ENCODE measurements around the gene MYBBP1A.

The MYBBP1A gene

DNA sequence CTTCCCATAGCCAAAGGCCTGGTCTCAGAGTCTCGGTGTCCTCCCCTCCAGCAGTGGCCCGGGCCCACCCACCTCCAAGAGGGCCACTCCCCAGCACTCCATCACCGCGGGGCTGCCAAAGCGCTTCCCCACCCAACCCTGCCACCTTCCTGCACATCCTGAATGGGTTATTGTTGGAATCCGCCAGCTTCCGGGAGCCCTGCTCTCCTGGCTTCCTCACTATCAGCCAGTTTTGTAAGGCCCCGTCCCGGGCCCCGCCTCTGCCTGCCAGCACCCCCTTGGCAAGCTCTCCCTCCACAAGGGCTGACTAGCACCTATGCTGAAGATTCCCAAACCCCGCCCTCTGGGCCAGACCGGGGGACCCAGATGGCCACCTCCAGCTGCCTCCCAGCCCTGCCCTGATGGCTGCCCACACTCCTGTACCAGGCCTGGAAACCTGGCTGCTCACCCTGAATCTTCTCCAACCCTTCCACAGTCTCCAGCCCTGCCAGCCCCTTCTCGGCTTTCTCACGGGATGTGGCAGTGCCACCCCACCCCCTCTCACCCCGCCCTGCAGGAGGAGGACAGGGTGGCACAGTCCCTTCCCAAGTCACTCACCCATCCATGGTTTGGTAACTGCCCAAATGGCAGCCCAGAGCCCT lies 14.4 kb downstream of the MYBBP1A start:
- TF ChIP-seq EGR1 (IDR thresholded peaks at IDR 0.05) (no peak), NFIC (IDR thresholded peaks at IDR 0.05) (no peak), TAF1 (IDR thresholded peaks at IDR 0.05; ENCODE audit: low read depth) (no peak), TEAD4 (IDR thresholded peaks at IDR 0.05) (no peak), CREB1 (IDR thresholded peaks at IDR 0.05; ENCODE audit: low read depth) (no peak), EP300 (IDR thresholded peaks at IDR 0.05; ENCODE audit: borderline replicate concordance) (no peak), ZBTB7A (IDR thresholded peaks at IDR 0.05; ENCODE audit: low read depth) (no peak), TCF12 (IDR thresholded peaks at IDR 0.05; ENCODE audit: low read depth) (no peak), YY1 (IDR thresholded peaks at IDR 0.05; ENCODE audit: low read depth) (no peak), FOXM1 (IDR thresholded peaks at IDR 0.05; ENCODE audit: borderline replicate concordance, low read depth) (no peak), RAD21 (IDR thresholded peaks at IDR 0.05; ENCODE audit: low read depth) (no peak), CEBPB (IDR thresholded peaks at IDR 0.05) (no peak)
- TF ChIP-seq, protein P1, sequence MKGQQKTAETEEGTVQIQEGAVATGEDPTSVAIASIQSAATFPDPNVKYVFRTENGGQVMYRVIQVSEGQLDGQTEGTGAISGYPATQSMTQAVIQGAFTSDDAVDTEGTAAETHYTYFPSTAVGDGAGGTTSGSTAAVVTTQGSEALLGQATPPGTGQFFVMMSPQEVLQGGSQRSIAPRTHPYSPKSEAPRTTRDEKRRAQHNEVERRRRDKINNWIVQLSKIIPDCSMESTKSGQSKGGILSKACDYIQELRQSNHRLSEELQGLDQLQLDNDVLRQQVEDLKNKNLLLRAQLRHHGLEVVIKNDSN (IDR thresholded peaks at IDR 0.05): no peak
- TF ChIP-seq, protein P2, sequence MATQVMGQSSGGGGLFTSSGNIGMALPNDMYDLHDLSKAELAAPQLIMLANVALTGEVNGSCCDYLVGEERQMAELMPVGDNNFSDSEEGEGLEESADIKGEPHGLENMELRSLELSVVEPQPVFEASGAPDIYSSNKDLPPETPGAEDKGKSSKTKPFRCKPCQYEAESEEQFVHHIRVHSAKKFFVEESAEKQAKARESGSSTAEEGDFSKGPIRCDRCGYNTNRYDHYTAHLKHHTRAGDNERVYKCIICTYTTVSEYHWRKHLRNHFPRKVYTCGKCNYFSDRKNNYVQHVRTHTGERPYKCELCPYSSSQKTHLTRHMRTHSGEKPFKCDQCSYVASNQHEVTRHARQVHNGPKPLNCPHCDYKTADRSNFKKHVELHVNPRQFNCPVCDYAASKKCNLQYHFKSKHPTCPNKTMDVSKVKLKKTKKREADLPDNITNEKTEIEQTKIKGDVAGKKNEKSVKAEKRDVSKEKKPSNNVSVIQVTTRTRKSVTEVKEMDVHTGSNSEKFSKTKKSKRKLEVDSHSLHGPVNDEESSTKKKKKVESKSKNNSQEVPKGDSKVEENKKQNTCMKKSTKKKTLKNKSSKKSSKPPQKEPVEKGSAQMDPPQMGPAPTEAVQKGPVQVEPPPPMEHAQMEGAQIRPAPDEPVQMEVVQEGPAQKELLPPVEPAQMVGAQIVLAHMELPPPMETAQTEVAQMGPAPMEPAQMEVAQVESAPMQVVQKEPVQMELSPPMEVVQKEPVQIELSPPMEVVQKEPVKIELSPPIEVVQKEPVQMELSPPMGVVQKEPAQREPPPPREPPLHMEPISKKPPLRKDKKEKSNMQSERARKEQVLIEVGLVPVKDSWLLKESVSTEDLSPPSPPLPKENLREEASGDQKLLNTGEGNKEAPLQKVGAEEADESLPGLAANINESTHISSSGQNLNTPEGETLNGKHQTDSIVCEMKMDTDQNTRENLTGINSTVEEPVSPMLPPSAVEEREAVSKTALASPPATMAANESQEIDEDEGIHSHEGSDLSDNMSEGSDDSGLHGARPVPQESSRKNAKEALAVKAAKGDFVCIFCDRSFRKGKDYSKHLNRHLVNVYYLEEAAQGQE (IDR thresholded peaks at IDR 0.05; ENCODE audit: low read depth): no peak
- TF ChIP-seq, protein P3, sequence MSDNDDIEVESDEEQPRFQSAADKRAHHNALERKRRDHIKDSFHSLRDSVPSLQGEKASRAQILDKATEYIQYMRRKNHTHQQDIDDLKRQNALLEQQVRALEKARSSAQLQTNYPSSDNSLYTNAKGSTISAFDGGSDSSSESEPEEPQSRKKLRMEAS (IDR thresholded peaks at IDR 0.05): no peak

DNA sequence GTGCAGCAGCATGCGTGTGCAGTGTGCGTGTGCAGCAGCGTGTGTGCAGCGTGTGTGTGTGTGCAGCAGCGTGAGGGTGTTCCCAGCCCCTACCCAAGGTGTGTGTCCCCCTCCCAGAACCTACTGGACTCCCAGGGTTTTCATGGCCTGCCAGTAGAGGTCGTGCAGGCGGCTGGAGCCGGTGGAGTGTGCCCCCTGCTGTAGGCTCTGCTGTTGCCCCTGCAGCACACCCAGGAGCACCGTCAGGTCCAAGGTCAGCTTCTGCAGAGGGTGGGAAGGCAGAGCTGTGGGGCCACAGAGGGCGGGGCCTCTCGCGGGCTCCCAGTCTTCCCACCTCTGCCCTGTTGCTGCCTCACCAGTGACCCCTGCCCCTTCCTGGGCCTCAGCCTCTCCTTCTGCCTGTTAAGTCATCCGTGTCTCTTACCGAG lies 14.9 kb downstream of the MYBBP1A start:
- TF ChIP-seq CEBPB (IDR thresholded peaks at IDR 0.05) (no peak), TCF12 (IDR thresholded peaks at IDR 0.05; ENCODE audit: low read depth) (no peak), RAD21 (IDR thresholded peaks at IDR 0.05; ENCODE audit: low read depth) (no peak), NFIC (IDR thresholded peaks at IDR 0.05) (no peak), TEAD4 (IDR thresholded peaks at IDR 0.05) (no peak), YY1 (IDR thresholded peaks at IDR 0.05; ENCODE audit: low read depth) (no peak), TAF1 (IDR thresholded peaks at IDR 0.05; ENCODE audit: low read depth) (no peak), ZBTB7A (IDR thresholded peaks at IDR 0.05; ENCODE audit: low read depth) (no peak), EP300 (IDR thresholded peaks at IDR 0.05; ENCODE audit: borderline replicate concordance) (no peak), EGR1 (IDR thresholded peaks at IDR 0.05) (no peak), FOXM1 (IDR thresholded peaks at IDR 0.05; ENCODE audit: borderline replicate concordance, low read depth) (no peak), CREB1 (IDR thresholded peaks at IDR 0.05; ENCODE audit: low read depth) (no peak)
- TF ChIP-seq, protein P3 (IDR thresholded peaks at IDR 0.05): no peak
- TF ChIP-seq, protein P2 (IDR thresholded peaks at IDR 0.05; ENCODE audit: low read depth): no peak

DNA sequence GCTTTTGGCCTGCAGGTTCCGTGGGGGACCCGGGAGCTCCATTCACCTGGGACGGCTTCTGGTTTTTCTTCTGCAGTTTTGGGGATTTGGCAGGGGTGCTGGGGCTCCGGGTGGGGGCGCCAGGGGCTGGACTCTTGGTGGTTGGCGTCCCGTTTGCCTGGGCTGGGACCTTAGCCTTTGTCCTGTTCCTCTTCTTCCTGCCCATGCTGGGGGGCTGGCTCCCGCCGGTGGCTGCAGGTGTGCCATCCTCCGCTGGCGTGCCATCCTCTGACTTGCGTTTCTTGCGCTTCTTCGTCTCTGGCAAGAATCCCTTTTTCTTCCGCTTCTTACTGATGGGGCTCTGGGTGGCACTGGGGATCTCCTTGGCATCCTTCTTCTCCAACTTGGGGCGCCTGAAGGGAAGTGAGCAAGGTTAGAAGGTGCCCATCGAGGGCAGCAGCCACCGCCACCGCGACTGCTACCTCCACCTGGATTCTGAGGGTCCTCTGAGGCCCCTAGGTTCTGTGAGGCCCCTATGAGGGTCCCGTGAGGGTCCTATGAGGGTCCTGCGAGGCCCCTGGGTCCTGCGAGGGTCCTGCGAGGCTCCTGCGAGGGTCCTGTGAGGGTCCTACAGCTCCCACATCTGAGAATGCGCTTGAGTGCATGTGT lies 15.5 kb downstream of the MYBBP1A start:
- peak; percentile 43; the same call in 1 of the 2 replicates for TF ChIP-seq ZBTB7A (IDR thresholded peaks at IDR 0.05; ENCODE audit: low read depth)
- TF ChIP-seq NFIC (IDR thresholded peaks at IDR 0.05): no peak
- TF ChIP-seq, protein P1 (IDR thresholded peaks at IDR 0.05): no peak
- TF ChIP-seq EGR1 (IDR thresholded peaks at IDR 0.05): no peak
- no peak for TF ChIP-seq TCF12 (IDR thresholded peaks at IDR 0.05; ENCODE audit: low read depth)
- no peak for TF ChIP-seq EP300 (IDR thresholded peaks at IDR 0.05; ENCODE audit: borderline replicate concordance)

DNA sequence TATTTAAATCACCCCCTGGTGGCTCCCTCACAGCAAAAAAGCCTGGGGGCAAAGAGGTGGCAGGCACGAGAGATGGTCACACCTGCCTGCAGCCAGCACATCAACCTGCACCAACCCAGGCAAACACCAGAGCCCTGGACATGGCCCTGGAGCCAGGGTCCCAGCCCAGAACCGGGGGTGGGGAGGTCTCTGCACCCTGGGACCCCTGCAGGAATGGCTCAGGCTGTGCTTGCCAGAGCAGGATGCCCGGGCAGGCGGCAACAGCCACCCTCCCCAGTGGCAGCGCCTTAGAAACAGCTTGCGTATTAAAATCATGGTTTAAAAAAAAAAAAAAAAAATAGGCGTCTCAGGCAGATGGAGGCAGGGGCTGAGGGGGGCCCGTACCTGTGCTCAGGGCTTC lies 16.2 kb downstream of the MYBBP1A start:
- no peak for TF ChIP-seq ZBTB7A (IDR thresholded peaks at IDR 0.05; ENCODE audit: low read depth)
- TF ChIP-seq TEAD4 (IDR thresholded peaks at IDR 0.05): no peak
- no peak for TF ChIP-seq EGR1 (IDR thresholded peaks at IDR 0.05)
- TF ChIP-seq TCF12 (IDR thresholded peaks at IDR 0.05; ENCODE audit: low read depth): no peak
- TF ChIP-seq, protein P1 (IDR thresholded peaks at IDR 0.05): no peak
- TF ChIP-seq, protein P3 (IDR thresholded peaks at IDR 0.05): no peak
- TF ChIP-seq CEBPB (IDR thresholded peaks at IDR 0.05): no peak
- TF ChIP-seq CREB1 (IDR thresholded peaks at IDR 0.05; ENCODE audit: low read depth): no peak
- no peak for TF ChIP-seq EP300 (IDR thresholded peaks at IDR 0.05; ENCODE audit: borderline replicate concordance)
- no peak for TF ChIP-seq RAD21 (IDR thresholded peaks at IDR 0.05; ENCODE audit: low read depth)
- no peak for TF ChIP-seq TAF1 (IDR thresholded peaks at IDR 0.05; ENCODE audit: low read depth)
- no peak for TF ChIP-seq FOXM1 (IDR thresholded peaks at IDR 0.05; ENCODE audit: borderline replicate concordance, low read depth)
- TF ChIP-seq, protein P2 (IDR thresholded peaks at IDR 0.05; ENCODE audit: low read depth): no peak
- no peak for TF ChIP-seq NFIC (IDR thresholded peaks at IDR 0.05)
- TF ChIP-seq YY1 (IDR thresholded peaks at IDR 0.05; ENCODE audit: low read depth): no peak

Measured in Ishikawa (cell line).